Testis (tissue), 2 donors: ENCODE results near the gene NCCRP1.

Experiments used
- POLR2A ChIP-seq: fragments of 450-650 bp; IDR thresholded peaks from one replicate; pipeline ENCODE4 v1.6.1; 2017; ENCODE audit warnings: antibody characterized with exemption, mild to moderate bottlenecking, moderate library complexity
- TF ChIP-seq, protein P1 (sequence below), 3 experiments: fragments of 450-650 bp in 2 of 3; fragments of 200-600 bp in 1 of 3; sonication (generic) in 1 of 3; IDR thresholded peaks; one replicate each; pipeline ENCODE4 v1.5.1; 2016 to 2019; ENCODE audit warnings: antibody characterized with exemption in 3 of 3, mild to moderate bottlenecking in 2 of 3, moderate library complexity in 1 of 3

DNA sequence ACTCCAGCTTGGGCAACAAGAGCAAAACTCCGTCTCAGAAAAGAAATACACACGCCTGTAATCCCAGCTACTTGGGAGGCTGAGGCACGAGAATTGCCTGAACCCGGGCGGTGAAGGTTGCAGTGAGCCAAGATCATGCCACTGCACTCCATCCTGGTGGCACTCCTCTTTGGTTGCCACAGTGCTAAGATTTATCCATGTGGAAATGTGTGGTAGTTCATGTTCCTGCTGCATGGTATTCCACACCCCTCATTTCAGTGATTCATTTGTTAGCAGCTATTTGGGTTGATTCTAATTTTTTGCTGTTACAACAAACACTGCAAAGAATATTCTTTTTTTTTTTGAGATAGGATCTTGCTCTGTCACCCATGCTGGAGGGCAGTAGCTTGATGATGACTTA, 35.9 kb downstream of the NCCRP1 start:
- TF ChIP-seq, protein P1, sequence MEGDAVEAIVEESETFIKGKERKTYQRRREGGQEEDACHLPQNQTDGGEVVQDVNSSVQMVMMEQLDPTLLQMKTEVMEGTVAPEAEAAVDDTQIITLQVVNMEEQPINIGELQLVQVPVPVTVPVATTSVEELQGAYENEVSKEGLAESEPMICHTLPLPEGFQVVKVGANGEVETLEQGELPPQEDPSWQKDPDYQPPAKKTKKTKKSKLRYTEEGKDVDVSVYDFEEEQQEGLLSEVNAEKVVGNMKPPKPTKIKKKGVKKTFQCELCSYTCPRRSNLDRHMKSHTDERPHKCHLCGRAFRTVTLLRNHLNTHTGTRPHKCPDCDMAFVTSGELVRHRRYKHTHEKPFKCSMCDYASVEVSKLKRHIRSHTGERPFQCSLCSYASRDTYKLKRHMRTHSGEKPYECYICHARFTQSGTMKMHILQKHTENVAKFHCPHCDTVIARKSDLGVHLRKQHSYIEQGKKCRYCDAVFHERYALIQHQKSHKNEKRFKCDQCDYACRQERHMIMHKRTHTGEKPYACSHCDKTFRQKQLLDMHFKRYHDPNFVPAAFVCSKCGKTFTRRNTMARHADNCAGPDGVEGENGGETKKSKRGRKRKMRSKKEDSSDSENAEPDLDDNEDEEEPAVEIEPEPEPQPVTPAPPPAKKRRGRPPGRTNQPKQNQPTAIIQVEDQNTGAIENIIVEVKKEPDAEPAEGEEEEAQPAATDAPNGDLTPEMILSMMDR (IDR thresholded peaks at IDR 0.05): no peak
- no peak for TF ChIP-seq POLR2A
